ENCODE results near the gene SURF2. TPM values are rescaled to one million over a fixed set of nuclear protein-coding genes. Genes with fewer than 3 reads are reported as not detected.
"Not testable (repeated sequence)": the region's sequence is repeated elsewhere in the genome, so short reads cannot be mapped to it uniquely, and the experiment has no call there.

SURF2 gene
- 21.0 and 24.4 TPM in 2 replicates for total RNA-seq

DNA sequence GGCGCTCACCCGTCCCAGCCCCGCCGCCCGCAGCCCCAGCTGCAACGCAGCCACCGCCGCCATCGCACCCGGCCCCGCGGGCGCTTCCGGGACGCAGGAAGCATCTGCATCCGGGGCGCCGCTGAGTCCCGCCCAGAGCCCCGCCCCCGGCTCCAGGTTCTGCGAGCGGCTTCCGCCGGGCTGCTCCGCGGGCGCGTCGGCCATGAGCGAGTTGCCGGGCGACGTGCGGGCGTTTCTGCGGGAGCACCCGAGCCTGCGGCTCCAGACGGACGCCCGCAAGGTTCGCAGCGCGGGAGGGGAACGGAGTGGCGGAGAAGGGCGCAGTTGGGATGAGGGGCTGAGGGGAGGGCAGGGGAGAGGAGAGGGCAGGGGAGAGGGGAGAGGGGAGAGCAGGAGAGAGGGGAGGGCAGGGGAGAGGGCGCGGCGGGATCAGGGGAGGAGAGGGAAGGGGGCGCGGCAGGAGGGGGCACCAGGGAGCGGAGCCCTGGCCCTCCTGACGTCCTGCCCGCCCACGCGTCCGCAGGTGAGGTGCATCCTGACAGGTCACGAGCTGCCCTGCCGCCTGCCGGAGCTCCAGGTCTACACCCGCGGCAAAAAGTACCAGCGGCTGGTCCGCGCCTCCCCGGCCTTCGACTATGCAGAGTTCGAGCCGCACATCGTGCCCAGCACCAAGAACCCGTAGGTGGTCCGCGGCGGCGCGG, at the start of gene SURF2, which contains the start of gene SURF1:
Gene SURF2 (plus strand): TSS at position 160 of the 701 bp plus-strand sequence. CDS start 43 bp downstream, at position 203.
Gene SURF1 (minus strand): TSS at position 97 of the 701 bp plus-strand sequence. CDS start 34 bp downstream, at position 63.
- DNase-seq (ENCODE audit: extremely low read depth, low read depth, low spot score) = no peak

DNA sequence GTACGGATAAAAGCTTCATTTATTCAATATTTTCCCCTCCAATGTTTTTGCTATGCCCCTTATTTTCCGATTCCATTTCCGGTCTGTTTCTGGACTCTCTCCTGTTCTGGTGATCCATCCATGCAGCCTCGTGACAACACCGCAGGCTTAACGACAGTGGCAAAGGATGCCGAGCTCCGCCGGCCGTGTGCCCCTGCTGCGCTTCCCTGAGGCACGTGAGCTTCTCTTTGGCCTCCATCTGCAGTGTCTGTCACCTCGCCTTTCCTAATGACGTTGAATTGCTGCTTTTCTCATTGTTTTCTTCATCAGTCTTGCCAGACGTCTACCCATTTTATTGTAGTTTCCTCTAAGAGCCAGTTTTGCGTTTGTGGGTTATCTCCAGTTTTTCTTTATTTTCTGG, 49.0 kb upstream of the SURF2 start:
- no peak for DNase-seq (ENCODE audit: extremely low read depth, low read depth, low spot score)

DNA sequence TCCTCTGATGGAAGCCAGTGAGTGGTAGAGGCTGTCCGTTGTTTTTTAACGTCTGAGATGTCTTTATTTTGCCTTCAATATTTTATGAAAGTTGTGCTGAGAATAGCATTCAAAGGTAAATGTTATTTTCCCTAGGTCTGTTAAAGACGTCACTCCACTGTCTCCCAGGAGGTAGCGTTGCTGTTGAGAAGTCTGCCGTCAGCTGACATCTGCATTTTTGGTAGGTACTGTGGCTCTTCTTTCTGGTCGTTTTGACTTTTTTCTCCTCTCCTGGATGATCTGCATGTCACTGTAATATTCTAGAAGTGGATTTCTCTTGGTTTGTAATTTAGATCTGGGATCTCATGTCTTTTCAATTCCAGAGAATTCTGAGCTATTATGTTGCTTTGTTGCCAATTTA, 46.7 kb upstream of the SURF2 start:
- no peak for DNase-seq (ENCODE audit: extremely low read depth, low read depth, low spot score)

DNA sequence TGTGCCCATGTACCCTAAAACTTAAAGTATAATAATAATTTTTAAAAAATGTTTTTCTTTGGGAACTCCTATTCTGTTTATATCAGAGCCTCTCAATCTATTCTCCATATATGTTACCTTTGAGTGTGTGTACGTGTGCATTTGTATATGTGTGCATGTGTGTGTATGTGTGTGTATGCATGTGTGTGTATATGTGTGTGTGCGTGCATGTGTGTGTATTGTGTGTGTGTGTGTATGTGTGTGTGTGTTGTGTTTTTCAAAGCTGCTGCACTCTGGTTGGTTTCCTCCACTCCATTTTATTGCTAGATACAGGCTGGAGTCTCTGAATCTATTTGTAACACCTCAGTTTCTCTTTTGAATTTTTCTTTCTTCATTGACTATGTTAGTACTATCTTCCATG, 40.4 kb upstream of the SURF2 start:
- DNase-seq (ENCODE audit: extremely low read depth, low read depth, low spot score) = no peak

DNA sequence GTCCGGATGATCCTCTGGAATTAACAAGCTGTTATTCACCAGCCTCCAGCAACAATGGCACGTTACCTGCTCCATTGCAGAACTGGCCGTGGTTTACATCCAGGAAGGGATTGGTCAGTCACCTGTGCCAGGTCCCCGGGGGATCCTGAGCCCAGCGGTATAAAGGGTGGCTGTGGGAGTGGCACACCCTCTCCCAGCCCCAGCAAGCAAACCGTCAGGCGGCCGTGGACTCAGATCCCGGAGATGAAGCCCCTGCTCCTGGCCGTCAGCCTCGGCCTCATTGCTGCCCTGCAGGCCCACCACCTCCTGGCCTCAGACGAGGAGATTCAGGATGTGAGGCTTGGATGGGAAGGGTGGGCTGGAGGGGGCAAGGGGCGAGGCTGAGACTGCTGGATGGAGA, 38.8 kb upstream of the SURF2 start:
- not testable (repeated sequence) for DNase-seq (ENCODE audit: extremely low read depth, low read depth, low spot score)

DNA sequence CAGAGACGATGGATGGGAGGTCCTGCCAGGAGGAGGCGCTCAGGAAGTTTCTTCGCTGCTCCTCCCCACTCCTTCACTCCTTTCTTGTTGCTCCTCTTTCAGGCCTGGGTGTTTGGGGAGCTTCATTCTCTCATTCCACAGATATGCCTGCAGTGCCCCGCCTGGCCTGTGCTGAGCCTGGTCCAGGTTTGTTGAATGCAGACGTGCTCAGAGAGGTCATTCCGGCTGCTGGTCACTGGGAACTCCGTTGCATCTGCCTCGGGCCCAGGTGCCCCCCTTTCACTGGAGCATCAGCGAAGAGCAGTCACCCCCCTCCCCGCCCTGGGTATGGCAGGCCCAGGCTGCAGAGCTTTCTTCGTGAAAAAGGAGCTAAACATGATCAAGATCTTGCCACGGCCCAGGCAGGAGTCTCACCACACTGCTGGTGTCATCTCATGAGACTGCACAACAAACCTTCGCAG, 35.9 kb upstream of the SURF2 start:
- DNase-seq (ENCODE audit: extremely low read depth, low read depth, low spot score) = no peak

DNA sequence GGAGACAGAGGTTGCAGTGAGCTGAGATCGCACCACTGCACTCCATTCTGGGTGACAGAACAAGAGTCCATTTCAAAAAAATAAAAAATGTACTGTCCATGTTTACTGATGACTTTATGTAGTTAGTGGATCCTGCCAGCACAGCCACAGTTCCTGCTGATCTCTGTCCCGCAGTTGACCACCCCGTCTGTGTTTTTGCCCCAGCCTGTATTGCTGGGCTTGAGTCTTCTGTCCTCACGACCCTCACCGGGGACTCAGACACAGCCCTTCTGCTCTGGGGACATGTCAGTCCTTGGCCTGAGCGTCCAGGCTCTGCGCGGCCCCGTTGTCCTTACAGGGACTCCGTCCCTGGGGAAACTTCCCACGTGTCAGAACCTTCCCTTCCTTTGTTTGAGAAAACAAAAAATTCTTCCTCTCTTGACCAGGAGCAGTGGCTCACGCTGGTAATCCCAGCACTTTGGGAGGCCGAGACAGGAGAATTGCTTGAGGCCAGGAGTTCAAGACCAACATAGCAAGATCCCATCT, 34.9 kb upstream of the SURF2 start:
- DNase-seq (ENCODE audit: extremely low read depth, low read depth, low spot score) = no peak

DNA sequence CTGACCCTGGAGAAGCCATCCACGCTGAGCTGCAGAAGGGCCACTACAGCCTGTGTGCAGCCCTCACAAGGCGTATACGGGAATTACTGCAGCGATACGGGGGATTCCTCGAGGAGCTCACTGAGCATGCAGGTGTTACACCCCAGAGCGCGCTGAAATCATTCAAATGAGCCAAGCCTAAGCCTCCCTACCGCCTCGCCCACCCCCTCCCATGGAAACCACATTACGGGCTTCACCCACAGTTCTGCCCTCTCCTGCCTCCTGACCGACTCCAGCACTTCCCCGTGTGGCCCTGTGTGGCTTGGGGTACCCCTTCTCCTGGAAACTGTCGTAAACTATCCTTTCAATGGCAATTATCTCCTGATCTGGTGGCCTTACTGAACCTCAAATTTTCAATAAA, 33.6 kb upstream of the SURF2 start:
- no peak for DNase-seq (ENCODE audit: extremely low read depth, low read depth, low spot score)

DNA sequence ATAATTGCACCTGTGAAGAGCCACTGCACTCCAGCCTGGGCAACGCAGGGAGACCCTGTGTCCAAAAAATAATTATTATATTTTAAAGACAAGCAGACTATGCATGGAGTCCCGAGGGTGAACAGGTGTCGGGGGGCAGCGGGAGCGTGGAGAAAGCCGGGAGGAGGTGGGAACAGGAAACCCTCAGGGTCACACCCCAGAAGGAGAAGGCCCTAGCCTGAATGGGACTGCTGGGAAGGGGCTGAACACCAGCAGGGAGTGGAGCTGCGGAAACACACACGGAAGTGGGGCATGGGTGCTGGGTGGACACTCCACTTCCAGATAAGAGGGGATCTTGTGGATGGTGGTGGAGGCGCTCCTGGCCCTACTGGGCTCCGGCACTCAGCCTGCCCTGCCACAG, 33.1 kb upstream of the SURF2 start:
- no peak for DNase-seq (ENCODE audit: extremely low read depth, low read depth, low spot score)

DNA sequence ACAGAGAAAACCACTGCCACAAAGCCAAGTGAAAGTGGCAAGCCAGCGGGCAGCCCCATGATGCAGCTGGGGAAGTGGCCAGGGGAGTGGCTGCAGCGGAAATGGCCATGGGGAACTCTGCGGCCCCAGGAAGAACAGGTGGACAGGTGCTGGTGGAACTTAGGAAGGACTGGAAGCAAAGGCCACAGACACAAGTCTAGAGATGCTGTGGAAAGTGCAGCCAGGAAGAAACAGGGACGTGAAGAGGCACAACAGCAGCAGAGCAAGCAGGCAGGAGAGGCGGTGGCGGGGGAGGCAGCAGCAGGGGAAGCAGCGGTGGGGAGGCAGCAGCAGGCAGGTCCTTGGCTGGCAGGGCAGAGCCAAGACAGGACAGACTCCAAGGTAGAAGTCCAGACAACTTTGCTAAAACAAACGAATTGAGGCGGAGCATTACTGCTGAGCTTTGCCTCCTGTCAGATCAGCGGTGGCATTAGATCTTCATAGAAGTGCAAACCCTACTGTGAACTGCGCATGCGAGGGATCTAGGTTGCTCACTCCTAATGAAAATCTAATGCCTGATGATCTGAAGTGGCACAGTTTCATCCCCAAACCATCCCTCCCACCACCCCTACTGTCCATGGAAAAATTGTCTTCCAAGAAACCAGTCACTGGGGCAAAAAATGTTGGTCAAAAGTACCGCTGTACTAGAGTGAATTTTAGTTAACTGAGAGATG, 32.2 kb upstream of the SURF2 start:
- no peak for DNase-seq (ENCODE audit: extremely low read depth, low read depth, low spot score)

DNA sequence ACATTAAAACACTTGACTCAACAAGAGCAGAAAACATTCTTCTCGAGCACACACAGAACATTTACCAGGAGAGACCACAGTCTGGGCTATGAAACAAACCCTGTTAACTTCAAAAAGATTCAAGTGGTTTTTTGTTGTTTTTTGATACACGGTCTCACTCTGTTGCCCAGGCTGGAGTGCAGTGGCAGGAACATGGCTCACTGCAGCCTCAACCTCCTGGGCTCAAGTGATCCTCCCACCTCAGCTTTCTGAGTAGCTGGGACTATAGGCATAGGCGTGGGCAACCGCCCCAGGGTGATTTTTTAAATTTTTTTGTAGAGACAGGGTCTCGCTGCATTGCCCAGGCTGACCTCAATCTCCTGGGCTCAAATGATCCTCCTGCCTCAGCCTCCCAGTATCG, 29.3 kb upstream of the SURF2 start:
- DNase-seq (ENCODE audit: extremely low read depth, low read depth, low spot score) = not testable (repeated sequence)

DNA sequence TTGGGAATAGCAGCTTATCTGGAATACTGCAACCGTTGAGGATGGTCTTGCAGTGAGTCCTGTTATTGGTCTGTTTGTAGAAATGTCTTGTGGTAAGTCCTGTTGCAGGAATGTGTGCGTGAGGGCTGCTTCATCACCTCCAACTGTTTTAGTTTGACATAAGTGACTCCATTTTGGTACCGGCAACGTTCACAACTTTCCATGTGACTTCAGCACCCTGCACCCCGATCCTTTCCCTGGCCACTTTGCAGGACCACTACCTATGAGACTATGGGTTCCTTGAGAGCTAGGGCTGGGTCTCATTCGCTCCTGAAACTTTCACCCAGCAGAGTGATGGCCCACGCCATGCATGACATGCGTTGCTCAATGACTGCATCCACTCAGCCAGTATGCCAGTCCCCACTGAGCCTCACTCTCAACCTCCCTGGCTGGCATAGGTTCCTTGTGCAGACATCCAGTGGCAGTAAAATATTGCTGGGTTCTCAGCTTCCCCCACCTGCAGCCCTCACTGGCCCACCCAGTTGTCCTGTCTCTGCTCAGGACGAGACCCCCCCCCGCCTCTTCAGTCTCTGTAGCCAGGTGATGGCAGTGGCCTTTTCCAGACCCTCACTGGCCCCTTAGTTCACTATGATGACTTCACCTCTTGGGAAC, 28.4 kb upstream of the SURF2 start:
- no peak for DNase-seq (ENCODE audit: extremely low read depth, low read depth, low spot score)

DNA sequence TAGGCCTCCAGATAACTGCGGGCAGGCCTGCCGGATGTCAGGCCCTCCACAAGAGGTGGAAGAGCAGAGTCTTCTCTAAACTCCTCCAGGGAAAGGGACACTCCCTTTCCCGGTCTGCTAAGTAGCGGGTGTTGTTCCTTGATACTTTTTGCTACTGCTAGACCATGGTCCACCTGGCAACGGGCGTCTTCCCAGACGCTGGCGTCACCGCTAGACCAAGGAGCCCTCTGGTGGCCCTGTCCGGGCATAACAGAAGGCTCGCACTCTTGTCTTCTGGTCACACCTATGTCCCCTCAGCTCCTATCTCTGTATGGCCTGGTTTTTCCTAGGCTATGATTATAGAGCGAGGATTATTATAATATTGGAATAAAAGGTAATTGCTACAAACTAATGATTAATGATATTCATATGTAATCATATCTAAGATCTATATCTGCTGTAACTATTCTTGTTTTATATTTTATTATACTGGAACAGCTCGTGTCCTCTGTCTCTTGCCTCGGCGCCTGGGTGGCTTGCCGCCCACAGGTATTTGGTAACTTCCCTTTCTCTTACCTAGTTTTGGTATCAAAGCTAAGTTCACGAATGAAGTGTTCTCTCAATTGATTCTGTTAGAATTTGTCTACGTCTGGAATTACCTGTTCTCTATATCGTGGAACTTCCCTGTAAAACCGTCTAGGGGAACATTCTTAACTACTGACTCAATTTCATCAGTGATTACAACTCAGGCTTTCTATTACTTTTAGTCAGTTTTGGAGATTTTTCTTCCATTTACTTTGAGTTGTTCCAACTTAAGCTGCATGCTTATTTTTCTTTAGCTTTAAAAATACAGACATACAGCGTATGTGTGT, 26.8 kb upstream of the SURF2 start:
- not testable (repeated sequence) for DNase-seq (ENCODE audit: extremely low read depth, low read depth, low spot score)

DNA sequence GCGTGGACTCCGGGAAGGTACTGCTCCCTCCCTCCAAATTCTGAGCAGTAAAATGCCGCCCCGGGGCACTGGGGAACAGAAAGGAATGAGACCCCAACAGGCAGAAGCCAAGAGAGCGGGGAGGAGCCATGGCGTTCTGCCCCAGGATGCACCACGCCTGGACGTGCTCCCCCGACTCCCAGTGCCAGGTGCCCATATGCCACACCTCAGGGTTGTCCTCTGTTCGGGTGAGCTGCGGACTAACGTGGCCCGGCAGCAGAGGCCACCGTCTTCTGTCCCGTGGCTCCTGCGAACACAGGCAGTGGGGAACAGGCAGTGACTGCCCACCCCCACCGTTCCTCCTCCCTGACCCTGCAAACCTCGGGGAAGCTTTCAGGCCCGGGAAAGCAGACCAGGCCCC, 25.1 kb upstream of the SURF2 start:
- DNase-seq (ENCODE audit: extremely low read depth, low read depth, low spot score) = no peak

DNA sequence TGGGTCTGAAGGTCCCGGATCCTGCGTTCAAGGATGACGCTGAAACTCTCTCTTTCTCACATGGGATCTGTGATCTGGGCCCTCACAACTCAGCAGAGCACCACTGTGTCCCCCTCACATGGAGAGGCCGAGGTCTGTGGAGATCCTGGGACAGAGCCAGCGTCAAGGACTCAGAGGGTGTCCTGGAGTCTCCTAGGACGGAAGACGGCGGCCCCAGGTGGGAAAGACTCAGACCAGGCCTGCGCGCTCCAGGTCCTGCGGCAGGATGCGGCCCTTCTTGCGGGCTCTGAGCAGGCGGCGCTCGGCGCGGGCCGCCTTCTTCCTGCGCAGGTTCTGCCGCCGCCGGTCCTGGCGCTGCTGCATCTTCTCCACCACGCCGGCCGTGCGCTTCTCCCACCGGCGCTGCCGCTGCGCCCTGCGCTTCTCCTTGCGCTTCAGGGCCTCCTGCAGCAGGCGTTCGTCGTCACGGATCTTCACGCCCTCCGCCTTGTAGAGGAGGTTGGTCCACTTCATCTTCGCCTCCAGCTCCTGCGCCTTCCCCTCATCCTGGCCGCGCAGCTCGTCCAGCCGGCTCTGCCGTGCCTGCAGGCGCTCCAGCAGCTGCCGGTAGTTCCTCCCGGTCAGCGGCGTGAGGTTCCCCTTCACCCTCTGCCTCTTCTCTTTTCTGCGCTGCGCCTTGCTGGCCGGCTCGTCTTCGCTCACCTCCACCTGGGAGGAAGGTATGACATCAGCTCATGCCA, 24.5 kb upstream of the SURF2 start:
- DNase-seq (ENCODE audit: extremely low read depth, low read depth, low spot score) = no peak

DNA sequence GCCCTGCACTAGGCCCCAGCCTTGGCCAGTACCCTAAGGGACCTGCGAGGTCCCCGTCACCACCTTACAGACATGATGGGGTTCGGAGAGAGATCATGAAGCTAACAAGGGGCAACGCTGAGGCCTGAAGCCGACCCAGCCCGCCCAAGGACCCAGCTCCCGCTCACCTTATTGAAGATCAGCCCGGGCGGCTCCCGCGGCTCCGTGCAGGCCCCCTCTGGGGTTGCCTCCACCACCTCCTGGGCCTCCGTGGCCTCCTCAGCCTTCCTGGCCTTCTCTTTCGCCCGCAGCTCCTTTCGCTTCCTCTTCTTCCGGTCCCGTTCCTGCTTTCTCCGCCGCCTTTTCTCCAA, 24.0 kb upstream of the SURF2 start:
- no peak for DNase-seq (ENCODE audit: extremely low read depth, low read depth, low spot score)

DNA sequence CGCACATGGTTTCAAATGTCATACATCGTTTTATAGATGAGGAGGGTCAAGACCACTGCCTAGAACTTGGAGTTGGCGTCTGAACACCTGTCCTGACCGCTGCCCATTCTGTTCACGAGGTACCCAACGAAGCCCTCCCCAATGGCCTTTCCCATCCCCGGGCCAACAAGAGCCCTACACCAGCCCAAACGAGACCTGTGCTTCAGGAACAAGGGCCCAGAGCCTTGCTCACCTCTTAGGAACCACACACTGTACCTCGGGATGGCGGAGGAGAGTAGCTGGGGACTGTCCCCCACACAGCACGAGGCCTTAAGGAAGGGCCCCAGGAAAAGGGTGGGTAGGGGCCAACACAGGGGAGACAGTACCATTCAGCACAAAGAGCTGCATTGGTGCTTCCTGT, 23.3 kb upstream of the SURF2 start:
- no peak for DNase-seq (ENCODE audit: extremely low read depth, low read depth, low spot score)

DNA sequence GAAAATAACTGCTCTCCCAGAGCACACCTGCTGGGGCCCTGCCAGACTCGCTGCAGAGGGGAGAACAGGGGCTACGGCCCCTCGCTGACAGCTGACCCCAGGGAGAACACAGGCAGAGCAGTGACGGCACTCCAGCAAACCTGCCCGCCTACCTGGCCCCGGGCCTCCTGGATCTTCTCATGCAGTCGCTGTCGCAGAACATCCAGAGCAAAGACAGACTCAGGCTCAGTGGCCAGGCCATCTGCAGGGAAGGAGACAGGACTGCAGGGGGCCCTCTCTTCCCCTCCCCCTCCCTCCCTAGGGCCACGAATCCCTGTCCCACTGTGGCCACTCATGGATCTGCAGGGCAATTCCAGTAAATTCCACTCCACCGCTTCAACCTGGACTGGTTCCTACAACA, 22.8 kb upstream of the SURF2 start:
- no peak for DNase-seq (ENCODE audit: extremely low read depth, low read depth, low spot score)

DNA sequence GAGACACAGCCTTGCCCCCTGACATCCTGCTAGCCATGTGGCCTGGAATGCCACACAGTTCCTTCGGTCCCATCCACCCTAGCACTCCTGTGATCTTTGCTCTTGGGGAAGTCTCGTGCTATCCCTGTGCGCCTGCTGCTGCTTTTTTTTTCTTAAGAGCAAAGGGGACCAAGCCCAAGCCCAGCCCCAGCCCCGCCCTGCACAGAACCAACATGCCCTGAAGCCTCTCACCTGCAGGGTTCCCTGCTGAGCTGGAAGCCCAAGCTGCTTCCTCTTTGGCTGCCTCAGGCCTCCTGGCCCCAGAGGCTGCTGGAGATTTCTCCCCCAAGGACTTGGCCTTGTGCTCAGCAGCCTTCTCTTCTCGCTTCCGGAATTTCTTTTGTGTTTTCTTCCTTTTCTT, 22.2 kb upstream of the SURF2 start:
- no peak for DNase-seq (ENCODE audit: extremely low read depth, low read depth, low spot score)

DNA sequence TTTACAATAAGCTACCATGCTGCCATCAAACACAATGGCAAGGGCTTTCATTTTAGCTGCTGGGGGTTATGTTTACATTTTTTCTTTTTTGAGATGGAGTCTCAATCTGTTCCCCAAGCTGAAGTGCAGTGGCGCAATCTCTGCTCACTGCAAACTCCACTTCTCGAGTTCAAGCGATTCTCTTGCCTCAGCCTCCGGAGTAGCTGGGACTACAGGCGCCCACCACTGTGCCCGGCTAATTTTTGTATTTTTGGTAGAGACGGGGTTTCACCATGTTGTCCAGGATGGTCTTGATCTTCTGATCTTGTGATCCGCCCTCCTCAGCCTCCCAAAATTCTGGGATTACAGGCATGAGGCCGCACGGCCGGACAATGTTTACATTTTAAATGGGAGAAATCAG, 21.5 kb upstream of the SURF2 start:
- not testable (repeated sequence) for DNase-seq (ENCODE audit: extremely low read depth, low read depth, low spot score)

All from glomerular endothelial cell (primary cell).